Immature natural killer cell (primary cell): ENCODE results near the gene ACAN. TPM values are rescaled to one million over a fixed set of nuclear protein-coding genes. Genes with fewer than 3 reads are reported as not detected.
A peak's percentile ranks its signal among the peaks of the same experiment; 100 is the strongest.

Experiments used
- DNase-seq, 3 donors: peaks; one replicate each; pipeline ENCODE4 v3.0.0; 2022; ENCODE audit warnings: mixed read lengths in 1 of 3
- H3K27ac Mint-ChIP-seq, 6 donors: one replicate each; pipeline ENCODE4 v1.8.0; 2020; ENCODE audit warnings: mixed read lengths in 6 of 6, mild to moderate bottlenecking in 5 of 6, inconsistent platforms in 4 of 6, moderate library complexity in 3 of 6
- H3K27me3 Mint-ChIP-seq, 3 donors: one replicate each; pipeline ENCODE4 v1.8.0; 2020 to 2021; ENCODE audit warnings: low read depth in 3 of 3, mild to moderate bottlenecking in 3 of 3, mixed read lengths in 3 of 3, moderate library complexity in 3 of 3, inconsistent platforms in 1 of 3
- H3K36me3 Mint-ChIP-seq, 3 donors: one replicate each; pipeline ENCODE4 v1.8.0; 2020; ENCODE audit warnings: mixed read lengths in 3 of 3, inconsistent platforms in 2 of 3, mild to moderate bottlenecking in 2 of 3
- H3K4me1 Mint-ChIP-seq, 2 donors: one replicate each; pipeline ENCODE4 v1.8.0; 2020; ENCODE audit warnings: inconsistent platforms in 2 of 2, mild to moderate bottlenecking in 2 of 2, mixed read lengths in 2 of 2, moderate library complexity in 1 of 2
- H3K4me3 Mint-ChIP-seq, 5 donors: one replicate each; pipeline ENCODE4 v1.8.0; 2020; ENCODE audit warnings: mild to moderate bottlenecking in 5 of 5, mixed read lengths in 5 of 5, inconsistent platforms in 3 of 5, moderate library complexity in 3 of 5
- H3K9me3 Mint-ChIP-seq, 6 donors: one replicate each; pipeline ENCODE4 v1.8.0; 2020; ENCODE audit warnings: mild to moderate bottlenecking in 6 of 6, mixed read lengths in 6 of 6, inconsistent platforms in 4 of 6, moderate library complexity in 3 of 6
- polyA plus RNA-seq, 3 donors: library from polyadenylated mRNA; unstranded; fragments of 300-500 nt; fragmentation: Illumina TruSeq; gene quantifications; one replicate each; pipeline ENCODE4 v1.2.3, GENCODE V29; 2021

The ACAN gene
- polyA plus RNA-seq, 3 donors from 2014 or later, result not detected

DNA sequence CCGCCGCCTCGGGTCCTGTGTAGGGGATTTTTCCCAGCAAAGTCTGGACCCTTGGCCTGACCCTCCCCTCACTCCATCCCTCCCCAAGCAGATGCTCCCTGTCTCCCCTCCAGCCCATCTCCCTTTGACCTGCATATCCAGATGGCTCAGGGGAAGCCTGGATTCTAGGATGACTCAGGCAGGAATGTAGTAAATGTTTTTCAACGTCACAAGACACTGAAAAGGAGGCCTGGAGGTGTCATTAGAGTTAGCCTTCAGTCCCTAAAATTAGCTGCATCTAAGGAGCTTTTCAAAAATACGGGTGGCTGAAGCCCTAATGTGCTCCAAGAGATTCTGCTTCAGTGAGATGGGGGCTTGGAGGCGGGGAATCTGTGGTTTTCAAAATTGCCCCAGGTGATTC lies 7.2 kb downstream of the ACAN start:
- Mint-ChIP-seq H3K4me1 (no peaks in the 10 kb centered on the region), H3K4me3 (no peak overlapping the region), H3K27me3 (peaks cover 12 to 17% (median 16%) of the 10 kb centered on the region in 3 donors), H3K36me3 (no peaks in the 10 kb centered on the region), H3K9me3 (no peaks in the 10 kb centered on the region), H3K27ac (no peak overlapping the region)
- DNase-seq, result no peak

DNA sequence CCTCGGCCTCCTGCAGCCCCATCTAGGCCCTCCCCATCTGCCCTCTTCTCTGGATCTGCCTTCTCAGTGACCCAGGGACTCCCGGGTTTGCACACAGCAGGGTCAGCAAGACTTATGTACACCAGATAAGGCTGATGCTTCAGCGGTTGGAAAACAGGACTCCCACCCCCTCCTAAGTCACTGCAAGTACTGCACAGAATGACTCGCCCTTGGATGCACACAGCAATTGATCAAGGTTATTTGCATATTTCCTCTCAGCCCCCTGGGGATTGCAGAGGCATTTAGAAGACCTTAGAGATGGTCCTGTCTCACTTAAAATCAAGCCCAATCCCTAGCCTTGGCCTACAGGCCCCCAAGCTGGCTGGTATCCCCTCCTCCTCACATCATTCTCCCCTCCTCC lies 8.9 kb downstream of the ACAN start:
- Mint-ChIP-seq H3K27ac (no peak overlapping the region), H3K9me3 (no peaks in the 10 kb centered on the region), H3K4me1 (no peaks in the 10 kb centered on the region), H3K27me3 (peaks cover 7 to 15% (median 10%) of the 10 kb centered on the region in 3 donors), H3K36me3 (no peaks in the 10 kb centered on the region), H3K4me3 (no peak overlapping the region)
- DNase-seq, result no peak

DNA sequence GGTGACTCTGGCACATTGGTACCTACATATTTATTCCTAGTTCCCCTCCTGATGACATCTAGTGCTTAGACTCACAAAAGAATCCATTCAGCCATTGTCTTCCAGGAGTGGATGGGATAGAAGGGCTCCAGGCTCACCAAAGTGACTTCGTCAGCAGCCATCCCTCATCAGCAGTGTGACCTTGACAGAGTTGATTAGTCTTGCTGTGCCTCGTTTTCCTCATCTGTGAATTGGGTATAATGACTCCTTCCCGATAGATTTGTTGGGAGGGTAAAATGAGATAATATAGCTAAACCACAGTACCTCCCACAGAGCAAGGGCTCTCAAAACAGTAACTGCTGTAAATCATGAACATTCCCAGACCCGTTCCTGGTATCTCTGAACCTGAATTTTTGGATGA lies 10.7 kb downstream of the ACAN start:
- Mint-ChIP-seq H3K27me3 (peaks cover 3 to 6% (median 6%) of the 10 kb centered on the region in 3 donors), H3K4me3 (no peak overlapping the region), H3K36me3 (no peaks in the 10 kb centered on the region), H3K4me1 (no peaks in the 10 kb centered on the region), H3K27ac (no peak overlapping the region), H3K9me3 (no peaks in the 10 kb centered on the region)
- no peak for DNase-seq

DNA sequence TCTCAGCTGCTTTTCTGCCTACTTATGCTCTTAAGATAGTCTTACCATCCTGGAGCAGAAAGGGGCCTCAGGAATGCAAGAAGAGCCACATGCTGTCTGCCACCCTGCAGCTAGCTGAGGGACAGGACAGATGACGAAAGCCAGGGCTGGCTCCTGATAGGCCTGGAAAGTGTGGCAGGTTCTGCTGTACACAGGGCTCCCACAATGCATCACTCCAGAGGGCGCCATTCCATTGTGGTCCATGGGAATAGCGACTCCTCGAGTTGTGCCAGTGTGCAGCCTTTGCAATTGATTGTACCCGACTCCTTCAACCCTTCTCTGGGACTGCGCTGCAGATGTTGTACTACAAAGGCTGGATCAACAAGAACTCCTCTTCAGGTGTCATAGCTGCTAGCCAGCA lies 11.2 kb downstream of the ACAN start:
- no peaks in the 10 kb centered on the region for H3K36me3 Mint-ChIP-seq
- H3K27me3 Mint-ChIP-seq, result peaks cover 3 to 6% (median 6%) of the 10 kb centered on the region in 3 donors
- H3K9me3 Mint-ChIP-seq, result no peaks in the 10 kb centered on the region
- no peak for DNase-seq
- H3K27ac Mint-ChIP-seq, result no peak overlapping the region
- H3K4me3 Mint-ChIP-seq, result no peak overlapping the region
- no peaks in the 10 kb centered on the region for H3K4me1 Mint-ChIP-seq

DNA sequence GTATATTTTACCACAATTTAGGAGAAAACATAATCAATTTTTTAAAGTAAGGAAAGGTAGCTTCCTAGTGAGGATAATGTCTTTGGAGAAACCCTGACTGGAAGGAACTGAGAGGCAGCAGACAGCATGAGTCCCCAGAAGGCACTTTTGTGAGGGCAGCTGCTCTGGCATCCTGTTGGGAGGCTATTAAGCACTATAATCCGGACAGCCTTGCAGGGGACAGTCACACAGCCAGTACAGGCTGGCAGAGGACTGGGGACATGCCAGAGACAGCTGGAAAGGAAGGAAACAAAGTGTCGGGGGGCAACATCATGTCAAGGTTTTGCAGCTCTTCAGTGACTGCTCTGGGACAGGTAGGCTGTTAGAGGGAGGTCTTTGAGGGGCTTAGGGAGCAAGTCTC lies 15.7 kb downstream of the ACAN start:
- DNase-seq, result no peak
- H3K27ac Mint-ChIP-seq, result no peak overlapping the region
- no peak overlapping the region for H3K4me3 Mint-ChIP-seq
- no peaks in the 10 kb centered on the region for H3K36me3 Mint-ChIP-seq
- H3K9me3 Mint-ChIP-seq, result no peaks in the 10 kb centered on the region
- peaks cover 0 to 7% (median 4%) of the 10 kb centered on the region in 3 donors for H3K27me3 Mint-ChIP-seq
- H3K4me1 Mint-ChIP-seq, result no peaks in the 10 kb centered on the region

DNA sequence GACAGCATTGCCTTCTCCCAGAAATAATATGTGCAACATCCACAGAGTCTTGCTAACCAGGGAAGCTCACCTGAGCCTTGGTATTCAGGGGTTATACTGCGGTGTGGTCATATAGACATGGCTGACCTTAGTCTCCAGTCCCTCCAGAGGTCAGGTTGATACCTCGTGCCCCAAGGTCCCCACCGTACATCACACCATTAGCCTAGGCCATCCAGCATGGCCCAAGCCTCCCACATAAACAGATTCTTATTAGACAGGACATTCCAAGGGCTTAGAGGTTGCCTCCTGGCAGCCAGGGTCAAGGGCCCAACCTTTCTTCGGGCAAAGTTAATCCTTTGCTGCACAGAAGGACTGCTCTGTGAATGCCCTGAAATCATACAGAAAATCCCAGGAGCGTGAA lies 18.8 kb downstream of the ACAN start:
- Mint-ChIP-seq H3K4me1 (no peaks in the 10 kb centered on the region), H3K36me3 (no peaks in the 10 kb centered on the region), H3K27me3 (peaks cover 2 to 7% (median 3%) of the 10 kb centered on the region in 3 donors), H3K9me3 (no peaks in the 10 kb centered on the region), H3K27ac (no peak overlapping the region), H3K4me3 (no peak overlapping the region)
- no peak for DNase-seq

DNA sequence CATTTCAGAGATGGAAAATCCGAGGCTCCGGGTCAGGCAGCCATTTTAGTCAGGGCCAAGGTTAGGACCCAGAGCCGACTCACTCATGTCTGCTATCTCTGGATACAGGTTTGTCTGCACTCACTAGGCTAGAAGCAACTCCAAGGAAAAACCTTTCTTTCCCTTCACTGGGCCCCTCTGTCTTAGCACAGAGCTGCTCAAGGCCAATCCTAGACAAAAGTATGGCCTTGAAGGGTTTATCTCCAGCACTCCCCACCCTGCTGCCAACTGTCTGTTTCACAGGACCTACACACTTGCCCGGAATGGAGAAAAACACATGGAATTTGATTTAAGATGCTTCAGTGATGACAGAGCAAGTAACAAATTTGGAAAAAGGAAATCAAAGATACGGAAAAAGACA lies 25.6 kb downstream of the ACAN start:
- no peaks in the 10 kb centered on the region for H3K36me3 Mint-ChIP-seq
- H3K4me1 Mint-ChIP-seq, result no peaks in the 10 kb centered on the region
- H3K4me3 Mint-ChIP-seq, result no peak overlapping the region
- DNase-seq, result no peak
- H3K9me3 Mint-ChIP-seq, result no peaks in the 10 kb centered on the region
- no peak overlapping the region for H3K27ac Mint-ChIP-seq
- H3K27me3 Mint-ChIP-seq, result peaks cover 2% of the 10 kb centered on the region in 3 donors

DNA sequence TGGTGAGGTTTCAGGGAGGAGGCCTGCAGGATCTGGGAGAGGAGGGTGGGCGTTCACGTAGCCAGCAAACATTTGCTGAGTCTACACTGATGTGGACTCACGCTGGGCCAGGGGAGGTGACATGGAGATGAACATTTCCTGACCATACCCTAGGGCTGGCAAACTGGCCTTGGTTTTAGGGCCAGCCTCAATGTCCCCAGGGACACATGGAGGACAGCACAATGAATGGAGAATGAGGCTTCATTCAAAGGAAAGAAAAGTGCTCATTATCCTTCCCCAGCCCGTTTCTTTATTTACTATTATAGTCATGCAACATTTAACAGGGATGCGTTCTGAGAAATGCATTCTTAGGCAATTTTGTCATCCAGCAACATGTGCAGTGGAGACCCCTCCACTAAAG lies 26.8 kb downstream of the ACAN start:
- Mint-ChIP-seq H3K4me1 (no peaks in the 10 kb centered on the region), H3K36me3 (no peaks in the 10 kb centered on the region), H3K27ac (no peak overlapping the region), H3K4me3 (no peak overlapping the region), H3K9me3 (no peaks in the 10 kb centered on the region), H3K27me3 (peaks cover 0 to 2% (median 1%) of the 10 kb centered on the region in 3 donors)
- no peak for DNase-seq

DNA sequence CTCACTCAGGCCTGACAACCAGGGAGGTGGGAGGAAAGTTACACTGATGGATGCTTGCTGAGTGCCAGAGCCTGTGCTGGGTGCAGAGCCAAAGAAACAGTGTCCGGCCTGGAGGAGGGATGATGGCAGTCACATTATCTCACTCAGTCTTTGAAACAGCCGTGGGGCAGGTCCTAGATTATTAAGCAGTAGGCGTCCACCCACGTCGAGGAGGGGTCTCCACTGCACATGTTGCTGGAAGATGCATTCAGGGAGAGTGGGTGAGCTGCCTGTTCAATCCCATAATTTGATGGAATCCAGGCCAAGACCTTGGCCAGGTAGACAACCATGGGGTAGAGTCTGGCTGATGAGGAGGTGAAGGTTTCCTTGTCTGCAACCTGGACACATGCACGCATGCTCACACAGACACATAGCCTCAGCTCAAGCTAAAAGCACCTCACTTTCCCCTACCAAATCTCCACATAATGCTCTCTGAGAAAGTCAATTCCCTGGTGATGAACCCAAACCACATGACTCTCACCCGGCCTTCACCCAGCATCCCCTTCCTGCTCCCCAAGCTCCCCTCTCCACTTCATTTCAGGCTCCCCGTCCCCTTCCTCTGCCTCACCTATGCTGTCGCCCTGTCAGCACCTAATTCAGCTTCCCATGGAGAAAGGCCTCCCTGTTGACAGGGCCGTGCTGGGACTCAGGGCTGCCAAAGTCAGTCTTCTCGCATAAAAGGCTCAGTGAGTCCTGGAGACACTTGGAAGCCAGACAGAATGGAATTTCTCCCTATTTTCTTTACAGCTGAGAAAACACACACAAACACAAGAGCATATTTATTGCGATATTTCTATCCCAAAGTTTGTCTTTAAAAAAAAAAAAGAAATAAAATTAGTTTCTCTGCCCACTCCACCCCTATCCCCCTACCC lies 29.8 kb downstream of the ACAN start:
- DNase-seq, result no peak
- Mint-ChIP-seq H3K4me1 (no peaks in the 10 kb centered on the region), H3K4me3 (no peak overlapping the region), H3K27me3 (peaks cover 0 to 2% (median 0%) of the 10 kb centered on the region in 3 donors), H3K36me3 (no peaks in the 10 kb centered on the region), H3K9me3 (no peaks in the 10 kb centered on the region), H3K27ac (no peak overlapping the region)

DNA sequence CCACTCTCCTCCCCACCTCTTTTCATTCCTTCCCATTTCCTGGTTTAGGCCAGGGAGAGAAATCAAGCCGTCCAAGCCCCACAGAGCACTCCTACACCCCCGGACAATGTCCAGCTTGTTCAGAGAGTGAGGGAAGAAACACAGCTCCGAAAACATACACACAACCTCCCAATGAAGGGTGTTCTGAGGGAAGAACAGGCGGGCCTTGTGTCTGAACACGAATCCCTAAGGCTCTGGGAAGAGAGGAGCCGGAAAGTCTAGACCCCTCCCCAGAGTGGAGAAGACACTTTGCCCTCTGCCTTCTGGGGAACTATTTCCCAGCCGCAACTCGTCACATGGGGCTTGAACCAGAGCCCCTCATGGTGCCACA lies 30.5 kb downstream of the ACAN start:
- no peaks in the 10 kb centered on the region for H3K9me3 Mint-ChIP-seq
- H3K27me3 Mint-ChIP-seq, result peaks cover 0 to 2% (median 0%) of the 10 kb centered on the region in 3 donors
- no peak for DNase-seq
- no peak overlapping the region for H3K4me3 Mint-ChIP-seq
- no peaks in the 10 kb centered on the region for H3K36me3 Mint-ChIP-seq
- H3K4me1 Mint-ChIP-seq, result no peaks in the 10 kb centered on the region
- no peak overlapping the region for H3K27ac Mint-ChIP-seq

DNA sequence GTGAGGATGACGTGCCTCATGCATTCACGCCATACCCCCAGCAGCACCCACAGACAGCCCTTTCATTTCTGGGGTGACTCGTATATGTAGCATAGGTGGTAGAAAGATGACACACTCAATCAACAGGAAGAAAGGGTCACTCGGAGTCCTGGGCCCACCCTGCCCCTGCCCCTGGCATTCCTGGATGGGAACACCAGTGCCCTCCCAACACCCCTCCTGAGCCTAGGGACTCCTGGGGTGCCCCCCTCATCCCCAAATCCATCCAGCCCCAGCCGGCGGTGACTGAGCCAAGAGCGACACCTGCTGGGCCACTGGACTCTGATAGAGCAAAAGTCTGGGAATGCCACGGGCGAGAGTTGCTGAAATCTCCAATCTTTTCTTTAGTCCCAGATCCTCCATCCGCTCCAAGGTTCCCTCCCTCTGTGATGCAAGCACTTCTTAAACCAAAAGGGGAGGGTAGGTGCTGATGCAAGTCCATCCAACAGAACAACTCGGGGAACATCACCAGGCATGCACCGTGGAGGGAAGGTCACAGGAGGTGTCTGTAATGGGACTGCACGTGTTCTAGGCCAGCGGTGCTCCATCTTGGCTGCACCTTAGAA lies 31.1 kb downstream of the ACAN start:
- Mint-ChIP-seq H3K9me3 (no peaks in the 10 kb centered on the region), H3K4me1 (no peaks in the 10 kb centered on the region), H3K4me3 (no peak overlapping the region), H3K27ac (no peak overlapping the region), H3K27me3 (peaks cover 0 to 2% (median 0%) of the 10 kb centered on the region in 3 donors), H3K36me3 (no peaks in the 10 kb centered on the region)
- peak in 2 of 3 donors; percentile 2 to 17 for DNase-seq

DNA sequence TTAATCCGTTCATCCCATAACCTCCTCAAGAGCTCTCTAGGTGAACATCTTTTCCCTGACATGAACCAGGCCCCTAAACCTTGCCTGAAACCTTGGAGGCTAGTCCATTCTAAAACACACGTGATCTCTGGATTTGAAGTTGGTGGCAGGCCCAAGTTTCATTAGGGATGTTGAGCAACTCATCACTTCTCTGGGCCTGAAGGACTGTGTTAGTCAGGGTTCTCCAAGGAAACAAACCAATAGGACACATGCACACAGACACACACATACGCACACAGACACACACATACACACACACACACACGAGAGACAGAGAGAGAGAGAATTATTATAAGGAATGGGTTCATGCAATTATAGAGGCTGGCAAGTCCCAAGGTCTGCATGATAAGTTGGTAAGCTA lies 31.9 kb downstream of the ACAN start:
- H3K4me3 Mint-ChIP-seq, result no peak overlapping the region
- no peak for DNase-seq
- no peaks in the 10 kb centered on the region for H3K4me1 Mint-ChIP-seq
- no peaks in the 10 kb centered on the region for H3K9me3 Mint-ChIP-seq
- H3K27me3 Mint-ChIP-seq, result peaks cover 0 to 2% (median 0%) of the 10 kb centered on the region in 3 donors
- no peaks in the 10 kb centered on the region for H3K36me3 Mint-ChIP-seq
- H3K27ac Mint-ChIP-seq, result peak overlapping the region in 2 of 6 donors; percentile 4 to 5

DNA sequence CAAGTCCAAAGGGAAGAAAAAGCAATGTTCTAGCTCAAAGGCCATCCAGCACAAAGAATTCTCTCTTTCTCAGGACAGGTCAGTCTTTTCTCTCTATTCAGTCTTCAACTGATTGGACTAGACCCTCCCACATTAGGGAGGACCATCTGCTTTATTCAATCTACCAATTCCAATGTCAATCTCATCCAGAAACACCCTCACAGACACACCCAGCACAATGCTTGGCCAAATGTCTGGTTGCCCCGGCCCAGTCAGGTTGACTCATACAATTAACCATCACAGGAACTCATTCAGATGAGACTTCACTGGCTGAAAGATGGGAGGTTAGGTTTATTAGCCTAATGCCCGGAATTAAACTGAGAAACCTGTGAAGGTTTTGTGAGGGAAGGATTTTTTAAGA lies 32.4 kb downstream of the ACAN start:
- DNase-seq, result no peak
- Mint-ChIP-seq H3K4me1 (no peaks in the 10 kb centered on the region), H3K36me3 (no peaks in the 10 kb centered on the region), H3K4me3 (no peak overlapping the region), H3K27me3 (peaks cover 0 to 2% (median 0%) of the 10 kb centered on the region in 3 donors), H3K27ac (no peak overlapping the region), H3K9me3 (no peaks in the 10 kb centered on the region)

DNA sequence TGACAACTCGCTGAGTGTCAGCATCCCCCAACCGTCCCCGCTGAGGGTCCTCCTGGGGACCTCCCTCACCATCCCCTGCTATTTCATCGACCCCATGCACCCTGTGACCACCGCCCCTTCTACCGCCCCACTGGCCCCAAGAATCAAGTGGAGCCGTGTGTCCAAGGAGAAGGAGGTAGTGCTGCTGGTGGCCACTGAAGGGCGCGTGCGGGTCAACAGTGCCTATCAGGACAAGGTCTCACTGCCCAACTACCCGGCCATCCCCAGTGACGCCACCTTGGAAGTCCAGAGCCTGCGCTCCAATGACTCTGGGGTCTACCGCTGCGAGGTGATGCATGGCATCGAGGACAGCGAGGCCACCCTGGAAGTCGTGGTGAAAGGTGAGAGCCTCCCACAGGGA lies 35.4 kb downstream of the ACAN start:
- peaks cover 0 to 2% (median 0%) of the 10 kb centered on the region in 3 donors for H3K27me3 Mint-ChIP-seq
- no peaks in the 10 kb centered on the region for H3K4me1 Mint-ChIP-seq
- no peak for DNase-seq
- H3K36me3 Mint-ChIP-seq, result no peaks in the 10 kb centered on the region
- no peak overlapping the region for H3K27ac Mint-ChIP-seq
- no peaks in the 10 kb centered on the region for H3K9me3 Mint-ChIP-seq
- no peak overlapping the region for H3K4me3 Mint-ChIP-seq
